EL (cell line): ENCODE data around the gene NRF1.
A peak's percentile ranks its signal among the peaks of the same experiment; 100 is the strongest.
"Not testable (repeated sequence)": the region's sequence is repeated elsewhere in the genome, so short reads cannot be mapped to it uniquely, and the experiment has no call there.

Source experiments
- DNase-seq: peaks from one replicate; pipeline ENCODE4 v3.0.0-alpha.2; 2016

Gene NRF1

DNA sequence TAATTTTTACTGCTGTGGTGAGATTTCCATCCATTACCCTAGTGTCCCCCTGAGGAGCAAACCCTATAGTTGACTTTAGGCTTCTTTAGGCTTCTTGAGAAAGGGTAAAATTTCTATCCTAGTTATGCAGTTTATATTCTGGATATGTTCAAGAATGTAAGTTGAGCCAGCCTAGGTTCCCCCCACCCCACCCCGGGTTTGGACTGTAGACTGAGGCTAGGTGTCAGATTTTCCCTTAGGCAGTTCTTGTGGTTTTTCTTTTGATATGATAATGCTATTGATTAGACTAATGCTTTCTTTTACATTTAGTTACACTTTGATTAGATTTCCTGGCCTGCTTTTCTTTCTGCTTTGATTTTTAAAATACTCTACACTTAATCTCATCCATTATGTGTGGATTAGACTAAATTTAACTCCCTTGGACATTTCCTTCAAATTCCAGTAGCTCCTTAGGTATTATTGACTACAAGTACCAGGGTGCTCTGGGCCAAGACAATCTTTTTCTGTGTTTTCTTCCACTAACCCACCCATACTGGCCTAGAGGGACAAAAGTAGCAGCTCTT is 37.7 kb downstream of the NRF1 start:
- DNase-seq, result no peak

DNA sequence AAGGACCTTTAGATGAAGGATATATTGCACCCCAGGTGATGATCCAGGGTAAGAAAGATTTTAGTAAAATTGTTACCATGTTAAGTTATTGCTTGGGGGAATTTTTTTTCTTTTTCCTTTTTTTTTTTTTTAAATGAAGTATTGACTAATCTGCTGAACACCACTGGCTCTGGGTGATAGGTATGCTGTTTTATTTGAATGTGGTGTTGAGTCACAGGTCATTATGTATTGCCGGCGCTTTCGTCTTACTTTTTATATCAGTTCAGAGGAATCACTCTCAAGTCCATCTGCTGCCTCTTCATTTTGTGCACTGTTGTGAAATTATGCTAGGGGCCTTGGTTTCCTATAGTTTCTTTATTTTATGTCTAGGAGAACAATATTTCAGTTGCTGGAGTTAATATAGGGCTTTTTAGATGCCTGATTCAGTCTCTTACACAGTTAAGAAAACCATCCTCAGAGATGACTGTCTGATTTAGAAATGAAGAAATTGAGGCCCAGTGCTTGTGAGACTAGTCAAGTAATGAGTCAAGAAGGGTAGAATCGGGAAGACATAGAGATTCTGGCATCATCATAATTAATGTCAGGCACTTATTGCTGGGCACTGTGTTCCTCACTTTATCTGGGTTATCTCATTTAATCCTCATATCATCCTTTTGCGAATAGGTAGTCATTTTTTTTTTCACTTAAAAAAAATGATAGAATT is 38.7 kb downstream of the NRF1 start:
- DNase-seq, result no peak

- DNase-seq, result no peak
Measured at GRCh38 chr7:129652914-129653313, 41.4 kb downstream of the NRF1 start.

- DNase-seq, result no peak
Measured at GRCh38 chr7:129655811-129656210, 44.3 kb downstream of the NRF1 start.

DNA sequence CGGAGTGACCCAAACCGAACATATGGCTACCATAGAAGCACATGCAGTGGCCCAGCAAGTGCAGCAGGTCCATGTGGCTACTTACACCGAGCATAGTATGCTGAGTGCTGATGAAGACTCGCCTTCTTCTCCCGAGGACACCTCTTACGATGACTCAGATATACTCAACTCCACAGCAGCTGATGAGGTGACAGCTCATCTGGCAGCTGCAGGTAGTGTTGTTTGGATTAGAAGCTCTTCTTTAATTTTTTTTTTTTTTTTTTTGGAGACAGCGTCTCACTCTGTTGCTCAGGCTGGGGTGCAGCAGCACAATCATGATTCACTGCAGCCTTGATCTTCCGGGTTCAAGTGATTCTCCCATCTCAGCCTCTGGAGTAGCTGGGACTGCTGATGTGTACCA is 45.8 kb downstream of the NRF1 start:
- no peak for DNase-seq

GRCh38 chr7:129659907-129660306 is 48.4 kb downstream of the NRF1 start:
- not testable (repeated sequence) for DNase-seq

GRCh38 chr7:129661645-129662182 is 50.2 kb downstream of the NRF1 start:
- no peak for DNase-seq

DNA sequence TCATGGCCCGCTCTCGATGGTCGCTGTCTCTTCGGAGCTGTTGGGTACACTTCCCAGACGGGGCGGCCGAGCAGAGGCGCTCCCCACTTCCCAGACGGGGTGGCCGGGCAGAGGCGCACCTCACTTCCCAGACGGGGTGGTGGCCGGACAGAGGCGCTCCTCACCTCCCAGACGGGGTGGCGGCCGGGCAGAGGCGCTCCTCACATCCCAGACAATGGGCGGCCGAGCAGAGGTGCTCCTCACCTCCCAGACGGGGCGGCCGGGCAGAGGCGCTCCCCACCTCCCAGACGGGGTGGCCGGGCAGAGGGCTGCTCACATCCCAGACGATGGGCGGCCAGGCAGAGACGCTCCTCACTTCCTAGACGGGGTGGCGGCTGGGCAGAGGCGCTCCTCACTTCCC is 51.7 kb downstream of the NRF1 start:
- DNase-seq, result not testable (repeated sequence)

DNA sequence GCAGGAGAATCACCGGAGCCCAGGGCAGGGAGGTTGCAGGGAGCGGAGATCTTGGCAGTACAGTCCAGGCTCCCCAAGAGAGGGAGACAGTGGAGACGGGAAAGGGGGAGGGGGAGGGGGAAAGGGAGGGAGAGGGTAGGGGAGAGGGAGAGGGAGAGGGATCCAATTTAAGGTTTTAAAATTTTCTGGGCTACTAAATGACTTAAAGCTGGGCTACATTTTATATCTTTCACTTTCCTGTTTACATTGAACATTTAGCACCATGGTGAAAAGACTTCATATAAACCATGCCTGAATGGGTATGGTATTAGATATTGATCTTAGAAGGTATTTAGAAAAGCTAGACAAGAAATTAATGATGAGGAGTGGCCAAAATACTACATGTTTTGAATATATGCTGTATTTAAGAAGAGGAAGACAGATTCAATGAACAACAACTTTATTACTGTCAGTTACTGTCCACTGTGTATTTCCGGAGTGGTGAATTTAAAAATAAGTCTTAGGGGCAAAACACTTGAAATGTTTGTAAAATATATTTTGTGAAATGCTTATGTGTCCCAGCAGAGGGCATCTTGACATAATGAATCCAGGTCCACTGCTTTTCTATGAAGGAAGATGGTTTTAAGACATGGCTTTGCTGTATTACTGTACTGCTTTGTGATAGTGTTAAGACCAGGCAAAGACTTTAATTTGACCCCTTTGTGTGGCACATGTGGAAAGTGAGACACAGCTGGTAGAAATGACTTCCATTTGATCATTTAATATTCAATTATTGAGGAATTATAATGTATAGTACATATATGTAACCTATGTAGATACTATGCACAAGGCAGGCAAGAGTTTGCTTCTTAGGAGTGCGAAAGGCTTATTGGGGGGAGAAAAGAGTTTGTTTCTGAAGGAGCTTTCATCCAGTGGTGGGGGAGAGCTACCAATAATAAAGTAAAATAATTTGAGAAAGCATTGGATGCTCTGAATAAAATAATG is 52.8 kb downstream of the NRF1 start:
- DNase-seq, result peak; percentile 68

- DNase-seq, result peak; percentile 96
Measured at GRCh38 chr7:129665013-129665401, 53.5 kb downstream of the NRF1 start.

DNA sequence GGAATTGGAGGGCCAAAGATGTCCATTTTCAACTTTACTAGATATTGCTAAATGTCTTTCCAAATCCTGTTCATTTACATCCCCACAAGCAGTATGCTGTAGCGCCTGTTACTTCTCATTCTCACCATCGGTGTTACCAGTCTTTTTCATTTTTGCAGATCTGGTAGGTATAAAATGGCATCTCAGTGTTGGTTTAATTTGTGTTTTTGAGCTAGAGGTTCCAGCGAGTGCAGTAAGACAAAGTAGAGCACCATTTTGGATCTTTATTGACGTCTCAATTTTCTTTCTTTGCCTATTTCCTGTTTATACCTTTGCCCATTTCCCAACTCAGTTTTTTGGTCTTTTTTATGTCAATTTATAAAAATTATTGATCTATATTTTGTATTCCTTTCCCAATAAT is 55.6 kb downstream of the NRF1 start:
- DNase-seq, result peak; percentile 12

DNA sequence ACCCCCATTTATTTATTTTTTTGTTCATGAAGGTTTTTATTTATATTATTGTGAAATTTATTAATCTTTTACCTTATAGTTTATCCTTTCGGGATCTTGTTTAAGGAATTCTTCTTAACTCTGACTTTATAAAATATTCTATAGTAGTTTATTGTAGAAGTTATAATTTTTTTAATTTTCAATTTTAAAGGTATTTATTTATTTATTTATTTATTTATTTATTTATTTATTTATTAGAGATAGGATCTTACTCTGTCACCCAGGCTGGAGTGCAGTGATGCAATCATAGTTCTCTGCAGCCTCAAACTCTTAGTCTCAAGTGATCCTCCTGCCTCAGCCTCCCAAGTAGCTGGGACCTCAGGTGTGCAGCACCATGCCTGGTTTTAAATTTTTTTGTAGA is 56.0 kb downstream of the NRF1 start:
- no peak for DNase-seq

DNA sequence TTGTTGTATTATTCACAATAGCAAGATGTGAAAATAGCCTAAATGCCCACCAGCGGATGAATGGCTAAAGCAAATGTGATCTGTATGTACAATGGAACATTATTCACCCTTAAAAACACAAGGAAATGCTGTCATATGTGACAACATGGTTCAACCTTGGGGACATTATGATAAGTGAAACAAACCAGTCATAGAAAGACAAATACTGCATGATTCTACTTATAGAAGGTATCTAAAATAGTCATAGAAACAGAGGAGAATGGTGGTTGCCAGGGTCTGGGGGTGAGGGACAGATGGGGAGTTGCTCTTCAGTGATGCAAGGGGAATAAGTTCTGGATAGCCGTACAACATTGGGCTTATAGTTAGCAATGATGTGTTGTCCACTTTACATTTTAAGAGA is 58.4 kb downstream of the NRF1 start:
- DNase-seq, result no peak

GRCh38 chr7:129670656-129671055 is 59.1 kb downstream of the NRF1 start:
- DNase-seq, result no peak

- no peak for DNase-seq
Measured at GRCh38 chr7:129671266-129671665, 59.7 kb downstream of the NRF1 start.

- DNase-seq, result not testable (repeated sequence)
Measured at GRCh38 chr7:129674475-129674874, 63.0 kb downstream of the NRF1 start.

GRCh38 chr7:129675521-129675920 is 64.0 kb downstream of the NRF1 start:
- no peak for DNase-seq

DNA sequence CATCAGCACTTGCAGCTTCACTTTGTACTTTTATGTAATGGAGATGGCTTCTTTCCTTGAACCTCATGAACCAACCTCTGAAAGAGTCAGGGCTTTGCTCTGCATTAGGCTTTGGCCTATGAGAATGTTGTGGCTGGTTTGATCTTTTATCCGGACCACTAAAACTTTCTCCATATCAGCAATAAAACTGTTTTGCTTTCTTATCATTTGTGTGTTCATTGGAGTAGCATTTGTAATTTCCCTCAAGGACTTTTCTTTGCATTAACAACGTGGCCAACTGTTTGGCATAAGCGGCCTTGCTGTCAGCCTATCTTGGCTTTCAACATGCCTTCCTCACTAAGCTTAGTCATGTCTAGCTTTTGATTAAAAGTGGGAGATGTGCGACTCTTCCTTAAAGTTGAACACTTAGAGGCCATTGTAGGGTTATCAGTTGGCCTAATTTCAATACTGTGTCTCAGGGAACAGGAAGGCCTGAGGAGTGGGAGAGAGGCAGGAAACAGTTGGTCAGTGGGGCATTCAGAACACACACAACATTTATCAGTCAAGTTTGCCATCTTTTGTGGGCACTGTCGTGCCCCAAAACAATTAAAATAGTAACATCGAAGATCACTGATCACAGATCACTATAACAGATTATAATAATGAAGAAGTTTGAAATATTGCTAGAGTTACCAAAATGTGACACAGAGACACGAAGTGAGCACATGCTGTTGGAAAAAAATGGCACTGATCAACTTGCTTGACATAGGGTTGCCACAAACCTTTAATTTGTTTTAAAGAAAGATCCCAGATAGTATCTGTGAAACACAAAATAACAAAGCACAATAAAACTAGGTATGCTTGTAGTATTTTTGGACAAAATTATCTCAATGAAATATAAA is 64.7 kb downstream of the NRF1 start:
- no peak for DNase-seq

- no peak for DNase-seq
Measured at GRCh38 chr7:129677796-129678195, 66.3 kb downstream of the NRF1 start.

- DNase-seq, result no peak
Measured at GRCh38 chr7:129678606-129679005, 67.1 kb downstream of the NRF1 start.

GRCh38 chr7:129680400-129680799 is 68.9 kb downstream of the NRF1 start:
- DNase-seq, result no peak

DNA sequence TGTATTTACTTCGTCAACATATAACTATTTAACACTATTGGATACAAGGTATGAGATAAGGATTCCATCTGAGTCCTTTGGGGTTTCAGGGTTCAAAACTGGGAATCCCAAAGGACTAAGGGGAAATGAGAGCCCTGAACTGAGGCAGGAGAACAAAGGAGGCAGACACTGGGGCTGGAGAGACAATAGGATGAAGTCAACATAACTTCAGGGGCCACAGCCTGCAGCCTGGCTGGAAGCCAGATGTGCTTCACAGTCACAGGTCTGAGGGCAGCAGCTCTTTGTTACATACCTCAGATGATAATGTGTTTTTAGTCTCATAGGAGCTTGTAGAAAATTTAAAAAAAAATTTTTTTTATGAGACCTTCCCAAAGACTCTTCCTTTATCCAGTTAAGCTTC is 73.3 kb downstream of the NRF1 start:
- peak; percentile 18 for DNase-seq
